T-helper 1 cell treated with Interleukin-12 subunit alpha and Interleukin-12 subunit beta and Interleukin-4 antibody, amounts not matched to agents 30 ng/mL and 1 ng/mL, for 36 hours (primary cell): ENCODE measurements around the gene ZNHIT6. TPM values are rescaled to one million over a fixed set of nuclear protein-coding genes. Genes with fewer than 3 reads are reported as not detected.
"Not testable (repeated sequence)": the region's sequence is repeated elsewhere in the genome, so short reads cannot be mapped to it uniquely, and the experiment has no call there.

Experiments
- intact Hi-C: fragments of 100-400 bp; cut with micrococcal nuclease; formaldehyde crosslinking; loops from one replicate; pipeline ENCODE4 v1.15.1; 2024
- total RNA-seq: library from RNA; stranded (reverse); gene quantifications from 2 replicates; pipeline ENCODE4 v1.2.3, GENCODE V29; 2022

The ZNHIT6 gene
- total RNA-seq, 1 donor from 2014 or later: 19.5 TPM

DNA sequence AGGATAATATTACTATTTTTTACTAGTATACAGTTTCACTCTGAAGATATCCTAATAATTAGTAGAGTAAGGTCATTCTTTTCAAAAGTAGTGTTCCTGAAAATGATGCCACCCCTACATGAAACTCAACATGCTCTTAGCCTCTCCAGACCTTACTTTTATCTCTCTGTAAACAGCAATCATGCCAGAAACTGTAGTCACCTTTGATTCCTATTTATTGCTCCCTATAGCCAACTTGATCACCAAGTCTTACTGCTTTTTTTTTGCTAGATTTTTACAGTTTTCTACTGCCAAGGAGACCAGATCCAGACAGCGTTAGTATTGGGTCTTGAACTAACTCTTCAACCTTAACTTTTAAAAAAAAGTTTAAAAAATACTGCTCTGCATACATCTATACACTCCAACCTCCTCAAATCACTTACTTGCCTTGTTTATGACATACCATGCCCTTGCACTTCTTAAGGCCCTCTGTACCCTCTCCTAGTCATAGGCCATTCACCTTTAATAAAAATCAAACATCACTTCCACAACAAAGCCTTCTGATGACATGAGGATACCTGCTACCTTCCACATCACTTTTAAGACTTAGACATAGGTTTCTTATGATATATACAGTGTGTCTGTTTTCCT lies 36.1 kb downstream of the ZNHIT6 start:
- intact Hi-C loops: no loop called here

DNA sequence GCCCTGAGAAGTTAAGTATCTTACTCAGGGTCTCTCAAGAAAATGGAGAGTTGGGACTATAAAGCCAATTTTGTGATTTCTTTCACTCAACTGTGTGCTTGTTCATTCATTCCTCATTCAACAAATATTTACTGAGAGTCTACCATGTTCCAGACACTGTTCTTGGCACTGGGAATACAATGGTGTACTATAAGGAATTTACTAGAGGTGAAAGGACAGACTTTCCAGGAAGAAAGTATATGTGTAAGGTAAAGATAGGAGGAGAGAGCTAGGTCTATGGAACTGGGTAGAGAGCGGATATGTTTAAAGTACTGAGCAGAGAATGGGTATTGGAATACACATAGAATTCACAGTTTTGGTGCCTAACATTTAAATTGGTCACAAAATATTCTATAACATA lies 42.3 kb downstream of the ZNHIT6 start:
- intact Hi-C loops: no loop called here

DNA sequence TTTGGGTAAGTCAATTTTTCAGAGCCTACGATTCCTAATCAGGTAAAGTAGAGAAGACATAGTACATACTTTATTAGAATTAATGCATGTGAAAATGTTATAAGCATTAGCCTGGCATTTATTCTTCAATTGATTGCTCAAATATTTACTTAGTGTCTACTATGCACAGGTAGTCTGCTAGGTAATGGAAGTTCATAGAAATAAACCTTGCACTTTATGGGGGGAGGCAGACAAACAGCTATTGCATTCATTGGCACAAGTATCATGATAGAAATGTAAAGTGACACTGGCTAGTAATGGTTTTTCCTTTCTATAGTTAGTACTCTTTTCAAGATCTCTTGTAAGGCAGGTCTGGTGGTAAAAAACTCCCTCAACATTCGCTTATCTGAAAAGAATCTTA lies 44.9 kb downstream of the ZNHIT6 start:
- intact Hi-C loops: no loop called here

DNA sequence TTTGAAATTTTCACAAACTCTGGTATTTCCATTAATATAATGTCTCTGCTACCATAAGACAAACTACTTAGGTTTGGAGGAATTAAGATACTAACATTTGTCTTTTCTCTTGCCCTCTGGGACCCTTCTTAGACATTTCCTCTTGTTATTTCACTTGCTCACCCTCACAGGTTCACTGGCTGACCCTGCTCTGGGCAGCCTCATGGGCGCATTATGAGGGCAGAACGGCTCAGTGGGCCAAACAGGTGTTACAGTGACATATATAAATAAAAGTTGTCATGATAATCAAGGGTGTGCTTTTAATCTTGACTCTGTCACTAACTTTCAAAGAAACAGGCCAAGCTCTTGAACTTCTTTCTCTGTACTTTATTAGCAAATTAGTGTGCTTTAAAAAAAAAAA lies 46.5 kb downstream of the ZNHIT6 start:
- intact Hi-C loops: no loop called here

DNA sequence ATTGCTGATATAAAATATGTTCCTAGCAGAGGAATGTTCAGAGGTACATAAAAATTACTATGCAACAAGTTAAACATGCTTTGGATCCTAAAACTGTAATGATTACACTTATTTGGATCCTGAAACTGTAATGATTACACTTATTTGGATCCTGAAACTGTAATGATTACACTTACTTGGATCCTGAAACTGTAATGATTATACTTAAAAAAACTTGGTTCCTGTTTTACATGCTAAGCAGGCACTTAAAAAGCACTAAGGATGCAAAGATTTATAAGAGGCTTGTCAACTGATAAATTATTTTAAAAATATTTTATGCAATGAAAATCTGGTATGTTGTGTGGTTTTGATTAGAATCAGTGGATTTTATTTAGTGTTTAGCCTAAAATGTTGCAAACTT lies 47.7 kb downstream of the ZNHIT6 start:
- intact Hi-C loops: no loop called here

DNA sequence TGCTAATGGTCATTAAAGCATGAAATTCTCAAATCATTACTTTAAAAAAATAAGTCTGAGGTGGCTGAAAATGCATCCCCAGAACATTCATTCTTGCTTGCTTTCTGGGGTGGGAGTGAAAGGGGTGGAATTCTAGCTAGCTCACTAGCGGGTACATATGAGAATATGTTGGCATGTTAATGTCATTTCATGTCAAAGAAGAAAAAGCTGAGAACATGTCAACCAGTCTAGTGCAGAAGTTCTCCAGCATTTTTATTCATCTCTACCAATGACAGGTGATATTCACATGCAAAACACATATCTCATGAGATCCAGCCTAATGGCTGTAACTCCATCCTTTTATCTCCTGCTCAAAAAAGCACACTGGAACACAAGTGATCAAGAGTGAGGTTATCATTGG lies 49.1 kb downstream of the ZNHIT6 start:
- intact Hi-C loops: no loop called here

DNA sequence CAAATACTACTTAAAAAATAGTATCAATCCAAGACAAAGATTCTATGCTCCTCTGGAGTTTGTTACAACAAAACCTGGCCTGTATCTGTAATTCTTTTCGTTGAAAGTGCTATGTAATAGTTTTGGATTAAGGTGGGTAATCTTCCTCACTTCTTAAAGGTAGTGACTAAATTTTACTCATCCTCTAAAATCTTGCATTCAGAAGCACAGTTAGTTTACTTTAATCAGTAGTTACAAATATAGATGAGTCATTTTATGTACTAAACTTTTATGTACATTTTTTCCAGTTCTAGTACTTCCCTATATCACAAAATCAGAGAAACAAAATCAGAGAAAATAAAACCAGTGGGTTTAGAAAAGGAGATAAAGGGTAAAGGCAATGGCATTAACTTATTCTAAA lies 51.3 kb downstream of the ZNHIT6 start:
- intact Hi-C loops: no loop called here

DNA sequence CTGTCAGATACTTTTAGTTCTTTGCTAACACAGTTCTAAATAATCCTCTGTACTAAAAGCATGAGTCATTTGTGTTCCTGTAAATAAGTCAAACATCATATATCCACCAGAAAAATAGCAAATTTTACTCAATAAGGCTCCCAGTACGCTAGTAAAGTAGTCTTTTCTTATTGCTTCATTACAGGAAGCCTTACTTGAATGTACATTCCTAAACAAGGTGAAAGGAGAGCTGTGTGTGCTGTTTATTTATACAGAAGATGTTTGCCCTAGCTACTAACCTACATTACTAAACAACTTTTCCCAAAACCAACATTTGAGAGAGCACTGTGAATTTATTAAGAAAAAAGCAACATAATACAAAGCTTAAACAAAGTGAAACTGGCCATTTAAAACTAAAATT lies 52.0 kb downstream of the ZNHIT6 start:
- intact Hi-C loops: no loop called here

DNA sequence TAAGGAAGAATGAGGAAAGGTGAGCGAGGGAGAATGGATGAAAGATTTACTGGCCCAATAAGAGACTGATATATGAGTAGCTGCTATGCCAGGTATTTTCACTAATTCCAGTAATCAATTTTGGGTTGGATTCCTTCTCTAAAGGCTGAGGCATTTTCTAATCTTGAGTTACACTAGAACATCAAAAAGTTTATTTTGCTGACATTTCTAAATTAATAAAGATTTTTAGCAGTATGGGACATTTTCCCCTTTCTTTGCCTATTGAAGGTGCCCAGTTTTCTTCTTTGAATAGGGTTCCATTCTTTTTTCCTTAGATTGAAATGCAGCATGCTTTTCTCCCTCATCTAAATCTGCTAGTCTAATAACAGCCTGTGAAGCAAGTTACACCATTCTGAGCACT lies 52.9 kb downstream of the ZNHIT6 start:
- intact Hi-C loops: no loop called here

DNA sequence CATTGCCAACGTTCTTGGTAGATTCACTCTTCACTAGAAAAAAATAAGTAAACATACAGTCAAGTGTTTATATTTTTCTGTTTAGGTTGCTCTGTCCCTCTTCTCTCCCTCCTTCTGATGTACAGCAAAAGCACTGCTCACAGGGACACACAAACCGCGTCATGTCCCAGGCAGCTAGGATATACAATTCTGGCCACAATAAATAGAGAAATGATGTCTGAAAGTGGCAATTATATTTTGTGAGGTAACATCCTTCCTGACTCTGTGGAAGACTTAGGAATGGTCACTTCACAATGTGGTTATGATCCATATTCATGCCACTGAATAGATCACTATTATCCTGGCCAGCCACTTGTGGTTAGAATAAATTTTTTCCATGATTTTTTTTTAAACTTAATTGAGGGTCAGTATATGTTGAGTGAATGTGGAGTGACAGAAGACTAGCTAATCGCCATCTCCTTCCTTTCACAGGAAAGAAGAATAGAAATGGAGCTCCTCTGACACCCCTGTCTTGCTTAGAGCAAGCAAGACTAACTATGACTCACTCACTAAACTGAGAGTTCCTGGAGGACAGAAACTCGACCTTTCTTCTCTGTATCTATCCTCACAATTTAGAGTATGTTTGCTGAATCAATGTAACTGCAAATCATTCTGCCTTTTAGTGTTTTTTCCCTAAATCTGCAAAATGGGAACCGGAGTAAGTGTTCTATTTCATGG lies 54.0 kb downstream of the ZNHIT6 start:
- intact Hi-C loops: no loop called here

DNA sequence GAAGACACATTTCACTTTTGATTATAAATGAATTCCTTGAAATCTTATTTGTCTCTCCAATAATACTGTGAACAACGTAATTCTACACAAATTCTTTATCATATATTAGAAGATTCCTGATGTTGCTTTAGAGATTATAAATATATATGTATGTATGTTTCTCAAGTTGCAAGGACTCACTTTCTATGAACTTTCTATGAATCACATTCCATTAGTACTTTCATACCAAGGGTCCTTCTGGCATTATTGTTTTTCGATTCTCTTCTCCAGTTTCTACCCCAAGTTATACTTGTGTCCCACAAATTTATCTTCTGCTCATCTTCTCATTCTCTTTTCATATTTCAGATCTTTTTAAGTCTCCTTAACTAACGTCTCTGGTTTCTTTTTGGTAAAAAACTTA lies 55.9 kb downstream of the ZNHIT6 start:
- intact Hi-C loops: no loop called here

DNA sequence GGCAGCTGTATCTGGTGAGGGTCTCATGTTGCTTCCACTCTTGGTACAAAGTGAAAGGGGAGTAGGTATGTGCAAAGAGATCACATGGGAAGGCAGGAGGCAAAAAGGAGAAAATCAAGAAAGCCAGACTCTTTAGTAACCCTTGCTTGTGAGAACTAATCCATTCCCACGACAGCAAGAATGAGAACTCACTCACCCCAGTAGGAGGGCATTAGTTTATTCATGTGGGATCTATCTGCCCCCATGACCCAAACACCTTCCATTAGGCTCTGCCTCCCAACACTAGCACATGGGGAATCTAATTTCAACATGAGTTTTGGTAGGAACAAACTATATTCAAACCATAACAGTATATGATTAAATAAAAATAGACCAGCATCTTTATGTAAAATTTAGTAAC lies 57.6 kb downstream of the ZNHIT6 start:
- intact Hi-C loops: no loop called here

DNA sequence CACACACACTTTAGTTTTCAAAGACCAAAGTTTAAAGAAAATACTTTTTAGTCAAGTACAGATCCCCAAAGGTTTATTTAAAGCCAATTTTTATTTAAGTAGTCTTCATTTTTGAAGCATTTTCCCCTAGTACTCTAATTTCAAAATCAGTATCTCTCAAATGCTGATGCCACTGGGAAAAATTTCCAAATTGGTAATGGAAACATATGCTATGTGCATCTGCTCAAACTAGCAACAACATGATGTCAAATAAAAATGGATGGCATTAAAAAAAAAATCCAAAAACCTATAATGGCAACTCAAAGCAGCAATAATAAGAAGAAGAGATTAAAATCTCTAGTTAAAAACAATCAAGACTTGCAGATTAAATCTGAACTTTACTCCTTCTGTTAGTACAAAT lies 58.6 kb downstream of the ZNHIT6 start:
- intact Hi-C loops: no loop called here

DNA sequence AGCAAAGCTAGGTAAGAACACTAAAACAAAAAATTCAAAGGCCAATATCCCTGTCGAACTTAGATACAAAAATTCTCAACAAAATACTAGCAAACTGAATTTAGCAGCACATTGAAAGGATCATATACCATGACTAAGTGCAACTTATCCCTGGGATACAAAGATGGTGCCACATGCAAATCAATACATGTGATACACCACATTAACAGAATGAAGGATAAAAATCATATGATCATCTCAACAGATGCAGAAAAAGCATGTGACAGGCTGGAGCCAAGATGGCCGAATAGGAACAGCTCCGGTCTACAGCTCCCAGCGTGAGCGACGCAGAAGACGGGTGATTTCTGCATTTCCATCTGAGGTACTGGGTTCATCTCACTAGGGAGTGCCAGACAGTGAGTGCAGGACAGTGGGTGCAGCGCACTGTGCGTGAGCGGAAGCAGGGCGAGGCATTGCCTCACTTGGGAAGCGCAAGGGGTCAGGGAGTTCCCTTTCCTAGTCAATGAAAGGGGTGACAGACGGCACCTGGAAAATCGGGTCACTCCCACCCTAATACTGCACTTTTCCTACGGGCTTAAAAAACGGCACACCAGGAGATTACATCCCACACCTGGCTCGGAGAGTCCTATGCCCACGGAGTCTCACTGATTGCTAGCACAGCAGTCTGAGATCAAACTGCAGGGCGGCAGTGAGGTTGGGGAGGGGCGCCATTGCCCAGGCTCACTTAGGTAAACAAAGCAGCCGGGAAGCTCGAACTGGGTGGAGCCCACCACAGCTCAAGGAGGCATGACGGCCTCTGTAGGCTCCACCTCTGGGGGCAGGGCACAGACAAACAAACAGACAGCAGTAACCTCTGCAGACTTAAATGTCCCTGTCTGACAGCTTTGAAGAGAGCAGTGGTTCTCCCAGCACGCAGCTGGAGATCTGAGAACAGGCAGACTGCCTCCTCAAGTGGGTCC lies 66.4 kb downstream of the ZNHIT6 start:
- intact Hi-C loops: not testable (repeated sequence)

DNA sequence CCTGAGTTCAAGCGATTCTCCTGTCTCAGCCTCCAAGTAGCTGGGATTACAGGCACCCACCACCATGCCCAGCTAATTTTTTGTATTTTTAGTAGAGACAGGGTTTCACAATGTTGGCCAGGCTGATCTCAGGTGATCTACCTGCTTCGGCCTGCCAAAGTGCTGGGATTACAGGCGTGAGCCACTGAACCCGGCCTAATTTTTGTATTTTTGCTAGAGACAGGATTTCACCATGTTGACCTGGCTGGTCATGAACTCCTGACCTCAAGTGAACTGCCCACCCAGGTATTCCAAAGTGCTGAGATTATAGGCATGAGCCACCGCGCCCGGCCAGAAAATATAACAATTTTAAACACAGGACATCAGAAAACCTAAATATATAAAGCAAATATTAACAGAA lies 68.3 kb downstream of the ZNHIT6 start:
- intact Hi-C loops: loop anchor here (2.0 kb wide), 1 partner anchor 21 kb away; no protein-coding TSS in a partner anchor

DNA sequence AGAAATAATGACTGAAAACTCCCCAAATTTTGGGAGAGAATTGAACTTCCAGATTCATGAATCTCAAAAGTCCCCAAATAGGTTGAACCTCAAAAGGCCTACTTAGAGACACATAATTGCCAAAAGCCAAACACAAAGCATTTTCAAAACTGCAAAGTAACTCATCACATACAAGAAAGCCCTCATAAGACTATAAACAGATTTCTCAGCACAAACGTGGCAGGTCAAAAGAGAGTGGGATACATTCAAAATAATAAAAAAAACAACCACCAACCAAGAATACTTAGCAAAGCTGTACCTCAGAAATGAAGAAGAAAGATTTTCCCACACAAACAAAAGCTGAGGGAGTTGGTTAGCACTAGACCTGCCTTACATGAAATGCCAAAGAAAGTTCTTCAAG lies 69.8 kb downstream of the ZNHIT6 start:
- intact Hi-C loops: loop anchor here (2.0 kb wide), 1 partner anchor 20 kb away; no protein-coding TSS in a partner anchor

DNA sequence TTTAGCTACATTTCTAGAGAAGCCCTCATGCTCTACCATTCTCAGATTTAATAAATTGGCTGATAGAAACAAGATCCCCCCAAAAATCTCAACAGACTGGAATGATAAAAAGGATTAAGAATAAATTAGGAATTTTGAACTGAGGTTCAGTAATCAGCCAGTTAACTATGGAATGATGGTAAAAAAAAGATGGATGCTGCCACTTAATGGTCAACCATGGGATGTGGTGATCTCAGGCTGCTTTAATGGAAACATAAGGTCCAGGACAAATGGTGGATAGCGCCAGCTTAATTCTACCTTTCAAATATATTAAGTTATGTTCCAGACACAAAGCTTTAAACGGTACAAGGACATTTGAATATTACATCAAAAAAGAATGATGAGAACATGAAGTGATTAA lies 77.7 kb downstream of the ZNHIT6 start:
- intact Hi-C loops: no loop called here

DNA sequence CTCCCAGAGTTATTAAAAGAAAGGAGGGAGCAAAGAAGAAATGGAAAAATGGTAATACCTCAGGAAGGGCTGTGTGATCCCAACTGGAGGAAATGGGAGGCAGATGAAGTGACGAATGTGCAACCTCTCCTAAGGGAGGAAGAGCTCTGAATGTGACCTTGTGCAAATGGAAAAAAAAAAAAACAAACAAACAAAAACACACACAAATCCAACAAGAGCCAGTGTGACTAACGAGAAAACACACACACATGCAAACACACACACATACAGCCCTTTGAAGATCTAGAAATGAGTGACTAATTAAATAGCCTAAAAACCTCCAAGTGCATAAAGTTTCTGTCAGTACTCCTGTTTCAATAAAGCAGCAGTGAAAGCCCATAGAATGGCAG lies 78.7 kb downstream of the ZNHIT6 start:
- intact Hi-C loops: no loop called here

DNA sequence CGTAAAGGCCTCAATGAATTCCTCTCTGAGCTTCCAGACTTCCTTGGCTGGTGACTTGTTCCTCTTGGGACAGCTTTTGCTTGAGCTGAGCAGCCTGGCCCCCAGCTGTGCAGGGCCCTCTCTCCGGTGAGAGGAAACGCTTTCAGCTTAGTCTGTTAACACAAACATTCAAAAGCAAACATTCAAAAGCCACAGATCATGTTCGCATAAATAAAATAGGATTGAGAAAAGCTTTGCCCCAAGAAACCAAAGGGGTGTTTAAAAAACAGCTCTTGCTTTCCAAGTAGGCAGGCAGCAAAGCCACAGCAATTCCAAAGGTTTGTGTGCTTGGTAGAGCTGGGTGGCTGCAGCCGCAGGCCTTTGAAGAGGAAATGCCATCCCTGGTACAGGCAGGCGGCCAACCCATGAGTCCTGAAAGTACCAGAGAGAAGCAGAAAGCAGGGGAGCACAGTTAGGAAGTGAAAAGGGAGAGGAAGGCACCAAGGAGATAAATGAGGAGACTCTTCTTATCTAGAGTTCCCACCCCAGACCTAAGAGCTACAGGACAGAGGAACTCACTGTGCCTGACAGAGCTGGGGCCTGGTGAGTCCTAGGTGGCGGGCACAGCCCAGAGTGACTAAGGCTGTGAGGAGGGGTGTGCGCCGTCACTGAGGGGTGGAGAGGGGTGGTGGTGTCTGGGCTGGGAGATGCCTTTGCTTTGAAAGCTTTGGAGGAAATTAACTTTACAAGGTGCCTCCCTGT lies 79.3 kb downstream of the ZNHIT6 start:
- intact Hi-C loops: no loop called here

DNA sequence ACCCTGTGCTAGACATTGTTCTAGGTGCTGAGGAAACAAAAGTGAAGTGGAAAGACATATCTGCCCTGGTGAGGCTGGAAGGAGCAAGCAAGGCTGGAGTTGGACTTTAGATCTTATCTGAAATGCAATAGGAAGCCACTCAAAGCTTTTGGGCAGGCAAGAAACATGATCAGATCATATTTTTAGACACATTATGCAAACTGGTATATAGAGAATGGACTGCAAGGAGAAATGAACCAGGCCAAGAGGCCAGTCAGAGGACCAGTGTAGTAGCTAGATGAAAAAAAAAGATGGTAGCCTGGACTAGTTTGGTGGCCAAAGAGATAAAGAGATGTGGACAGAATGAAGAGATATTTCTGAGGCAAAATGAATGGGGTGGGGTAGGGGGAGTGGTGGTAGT lies 81.4 kb downstream of the ZNHIT6 start:
- intact Hi-C loops: no loop called here

DNA sequence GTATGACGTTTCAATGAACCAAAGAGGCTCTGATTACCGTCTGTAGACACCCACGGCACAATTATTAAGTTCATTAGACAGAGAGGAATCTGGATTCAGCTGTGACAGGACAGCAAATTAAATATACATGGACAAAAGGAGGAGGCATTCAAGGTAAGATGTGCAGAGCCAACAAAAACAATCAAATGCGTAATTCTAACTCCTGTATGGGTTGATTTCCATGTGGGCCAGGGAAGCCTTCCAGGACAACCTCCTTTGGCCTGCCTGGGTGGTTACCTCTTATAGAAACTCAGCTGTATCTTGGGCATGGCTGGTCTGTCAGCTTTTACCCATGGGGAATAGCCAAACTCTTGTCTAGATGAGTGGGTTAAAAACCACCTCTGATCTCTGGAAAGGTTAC lies 83.9 kb downstream of the ZNHIT6 start:
- intact Hi-C loops: no loop called here
